ENCODE measurements around the gene MED7.

The MED7 gene

GRCh38 chr5:157100140-157100679 is 42.5 kb downstream of the MED7 start:
- no peak for DNase-seq

- no peak for DNase-seq
Observed at GRCh38 chr5:157088342-157088990, 54.2 kb downstream of the MED7 start.

Measured in NCI-H1436 treated with DMSO at 0.1 percent for 48 hours (cell line).